ENCODE results near the gene PHC3.

PHC3 gene

DNA sequence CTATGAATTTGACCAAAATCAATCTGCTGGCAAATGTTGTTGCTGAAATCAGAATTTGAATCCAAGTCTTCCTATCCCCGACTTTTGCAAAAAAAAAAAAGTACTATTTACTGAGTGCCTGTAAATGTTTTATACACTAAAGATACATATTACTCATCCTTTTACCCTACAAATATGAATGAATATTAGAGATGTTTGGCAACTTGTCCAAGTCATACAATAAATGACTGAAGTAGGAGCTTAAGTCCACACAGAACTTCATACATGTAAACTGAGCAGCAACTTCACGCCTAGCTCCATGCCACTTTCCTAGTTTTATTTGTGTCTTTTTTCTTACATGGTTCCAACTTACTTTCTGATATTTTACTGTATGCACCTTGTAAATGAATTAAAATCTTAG is 39.2 kb downstream of the PHC3 start:
- no peak overlapping the region for H3K4me3 ChIP-seq (replicated peaks; ENCODE audit: insufficient read depth, low read length)
- H3K27ac ChIP-seq (replicated peaks) = no peak overlapping the region
- no peak for DNase-seq (ENCODE audit: low read depth in 1 of 2, low spot score in 1 of 2)
- TF ChIP-seq POLR2AphosphoS5 (IDR thresholded peaks at IDR 0.05; ENCODE audit: low read depth) = no peak
- H3K27me3 ChIP-seq (ENCODE audit: insufficient read depth, poor library complexity, severe bottlenecking) = no peaks in the 10 kb centered on the region

DNA sequence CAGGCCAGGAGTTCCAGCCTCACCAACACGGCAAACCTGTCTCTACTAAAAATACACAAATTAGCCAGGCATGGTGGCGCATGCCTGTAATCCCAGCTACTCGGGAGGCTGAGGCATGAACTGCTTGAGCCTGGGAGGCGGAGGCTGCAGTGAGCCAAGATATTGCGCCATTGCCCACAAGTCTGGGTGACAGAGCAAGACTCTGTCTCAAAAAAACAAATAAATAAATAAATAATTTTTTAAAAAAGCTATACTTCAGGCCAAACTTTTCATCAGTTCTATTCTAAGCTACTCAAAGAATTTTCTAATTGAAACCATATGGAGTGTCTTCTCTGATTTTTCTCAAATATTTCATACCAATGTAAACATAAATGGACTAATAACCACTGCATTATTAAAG is 43.5 kb downstream of the PHC3 start:
- Histone ChIP-seq H3K4me3 (replicated peaks; ENCODE audit: insufficient read depth, low read length) (no peak overlapping the region), H3K27ac (replicated peaks) (no peak overlapping the region), H3K27me3 (ENCODE audit: insufficient read depth, poor library complexity, severe bottlenecking) (no peaks in the 10 kb centered on the region)
- peak in 1 of 2 experiments; percentile 9 for DNase-seq (ENCODE audit: low read depth in 1 of 2, low spot score in 1 of 2)
- TF ChIP-seq POLR2AphosphoS5 (IDR thresholded peaks at IDR 0.05; ENCODE audit: low read depth) = no peak
- TF ChIP-seq, protein P1, sequence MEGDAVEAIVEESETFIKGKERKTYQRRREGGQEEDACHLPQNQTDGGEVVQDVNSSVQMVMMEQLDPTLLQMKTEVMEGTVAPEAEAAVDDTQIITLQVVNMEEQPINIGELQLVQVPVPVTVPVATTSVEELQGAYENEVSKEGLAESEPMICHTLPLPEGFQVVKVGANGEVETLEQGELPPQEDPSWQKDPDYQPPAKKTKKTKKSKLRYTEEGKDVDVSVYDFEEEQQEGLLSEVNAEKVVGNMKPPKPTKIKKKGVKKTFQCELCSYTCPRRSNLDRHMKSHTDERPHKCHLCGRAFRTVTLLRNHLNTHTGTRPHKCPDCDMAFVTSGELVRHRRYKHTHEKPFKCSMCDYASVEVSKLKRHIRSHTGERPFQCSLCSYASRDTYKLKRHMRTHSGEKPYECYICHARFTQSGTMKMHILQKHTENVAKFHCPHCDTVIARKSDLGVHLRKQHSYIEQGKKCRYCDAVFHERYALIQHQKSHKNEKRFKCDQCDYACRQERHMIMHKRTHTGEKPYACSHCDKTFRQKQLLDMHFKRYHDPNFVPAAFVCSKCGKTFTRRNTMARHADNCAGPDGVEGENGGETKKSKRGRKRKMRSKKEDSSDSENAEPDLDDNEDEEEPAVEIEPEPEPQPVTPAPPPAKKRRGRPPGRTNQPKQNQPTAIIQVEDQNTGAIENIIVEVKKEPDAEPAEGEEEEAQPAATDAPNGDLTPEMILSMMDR (IDR thresholded peaks at IDR 0.05; ENCODE audit: insufficient read depth, low read length) = no peak

DNA sequence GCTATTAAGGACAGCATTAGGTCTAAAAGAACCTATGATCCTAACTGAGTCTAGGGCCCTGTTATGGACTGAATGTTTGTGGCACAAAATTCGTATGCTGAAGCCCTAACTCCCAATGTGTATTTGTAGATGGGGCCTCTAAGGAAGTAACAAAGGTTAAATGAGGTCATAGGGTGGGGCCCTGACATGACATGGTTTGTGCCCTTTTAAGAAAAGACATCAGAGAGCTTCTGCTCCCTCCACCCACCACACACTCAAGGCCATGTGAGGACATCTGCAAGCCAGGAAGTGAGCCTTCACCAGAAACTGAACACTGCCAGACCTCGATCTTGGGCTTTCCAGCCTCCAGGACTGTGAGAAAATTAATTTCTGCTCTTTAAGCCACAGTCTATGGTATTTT is 49.2 kb downstream of the PHC3 start:
- Histone ChIP-seq H3K27me3 (ENCODE audit: insufficient read depth, poor library complexity, severe bottlenecking) (no peaks in the 10 kb centered on the region), H3K27ac (replicated peaks) (no peak overlapping the region), H3K4me3 (replicated peaks; ENCODE audit: insufficient read depth, low read length) (no peak overlapping the region)
- TF ChIP-seq, protein P2, sequence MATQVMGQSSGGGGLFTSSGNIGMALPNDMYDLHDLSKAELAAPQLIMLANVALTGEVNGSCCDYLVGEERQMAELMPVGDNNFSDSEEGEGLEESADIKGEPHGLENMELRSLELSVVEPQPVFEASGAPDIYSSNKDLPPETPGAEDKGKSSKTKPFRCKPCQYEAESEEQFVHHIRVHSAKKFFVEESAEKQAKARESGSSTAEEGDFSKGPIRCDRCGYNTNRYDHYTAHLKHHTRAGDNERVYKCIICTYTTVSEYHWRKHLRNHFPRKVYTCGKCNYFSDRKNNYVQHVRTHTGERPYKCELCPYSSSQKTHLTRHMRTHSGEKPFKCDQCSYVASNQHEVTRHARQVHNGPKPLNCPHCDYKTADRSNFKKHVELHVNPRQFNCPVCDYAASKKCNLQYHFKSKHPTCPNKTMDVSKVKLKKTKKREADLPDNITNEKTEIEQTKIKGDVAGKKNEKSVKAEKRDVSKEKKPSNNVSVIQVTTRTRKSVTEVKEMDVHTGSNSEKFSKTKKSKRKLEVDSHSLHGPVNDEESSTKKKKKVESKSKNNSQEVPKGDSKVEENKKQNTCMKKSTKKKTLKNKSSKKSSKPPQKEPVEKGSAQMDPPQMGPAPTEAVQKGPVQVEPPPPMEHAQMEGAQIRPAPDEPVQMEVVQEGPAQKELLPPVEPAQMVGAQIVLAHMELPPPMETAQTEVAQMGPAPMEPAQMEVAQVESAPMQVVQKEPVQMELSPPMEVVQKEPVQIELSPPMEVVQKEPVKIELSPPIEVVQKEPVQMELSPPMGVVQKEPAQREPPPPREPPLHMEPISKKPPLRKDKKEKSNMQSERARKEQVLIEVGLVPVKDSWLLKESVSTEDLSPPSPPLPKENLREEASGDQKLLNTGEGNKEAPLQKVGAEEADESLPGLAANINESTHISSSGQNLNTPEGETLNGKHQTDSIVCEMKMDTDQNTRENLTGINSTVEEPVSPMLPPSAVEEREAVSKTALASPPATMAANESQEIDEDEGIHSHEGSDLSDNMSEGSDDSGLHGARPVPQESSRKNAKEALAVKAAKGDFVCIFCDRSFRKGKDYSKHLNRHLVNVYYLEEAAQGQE (IDR thresholded peaks at IDR 0.05; ENCODE audit: insufficient replicate concordance, low read depth) = no peak
- TF ChIP-seq, protein P1 (IDR thresholded peaks at IDR 0.05; ENCODE audit: insufficient read depth, low read length) = no peak
- no peak for TF ChIP-seq GABPA (IDR thresholded peaks at IDR 0.05; ENCODE audit: low read depth)
- no peak for TF ChIP-seq SPI1 (IDR thresholded peaks at IDR 0.05; ENCODE audit: borderline replicate concordance, low read depth)
- TF ChIP-seq POLR2AphosphoS5 (IDR thresholded peaks at IDR 0.05; ENCODE audit: low read depth) = no peak
- DNase-seq (ENCODE audit: low read depth in 1 of 2, low spot score in 1 of 2) = peak in 1 of 2 experiments; percentile 21

DNA sequence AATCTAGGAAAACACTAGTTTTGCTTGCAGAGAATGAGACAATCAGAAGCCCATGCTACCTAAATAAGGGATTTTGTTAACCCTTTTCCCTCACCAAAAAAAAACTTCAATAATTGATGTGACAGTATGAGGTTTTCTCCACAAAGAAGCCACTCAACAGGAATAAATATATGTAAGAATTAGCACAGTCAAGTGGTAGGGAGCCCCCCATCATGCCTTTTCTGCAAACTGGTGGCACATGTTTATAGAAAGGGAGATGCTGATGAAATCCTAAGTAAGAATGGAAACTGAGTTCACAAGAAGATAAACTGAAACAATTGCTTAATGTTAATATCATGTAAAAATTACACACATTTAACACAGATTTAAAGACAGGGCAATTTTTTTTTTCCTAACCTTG is 51.0 kb downstream of the PHC3 start:
- H3K27ac ChIP-seq (replicated peaks) = peak overlapping the region; percentile 40
- H3K4me3 ChIP-seq (replicated peaks; ENCODE audit: insufficient read depth, low read length) = no peak overlapping the region
- TF ChIP-seq, protein P1 (IDR thresholded peaks at IDR 0.05; ENCODE audit: insufficient read depth, low read length) = no peak
- TF ChIP-seq GABPA (IDR thresholded peaks at IDR 0.05; ENCODE audit: low read depth) (no peak), SPI1 (IDR thresholded peaks at IDR 0.05; ENCODE audit: borderline replicate concordance, low read depth) (no peak), POLR2AphosphoS5 (IDR thresholded peaks at IDR 0.05; ENCODE audit: low read depth) (no peak)
- TF ChIP-seq, protein P2 (IDR thresholded peaks at IDR 0.05; ENCODE audit: insufficient replicate concordance, low read depth) = no peak
- DNase-seq (ENCODE audit: low read depth in 1 of 2, low spot score in 1 of 2) = no peak
- no peaks in the 10 kb centered on the region for H3K27me3 ChIP-seq (ENCODE audit: insufficient read depth, poor library complexity, severe bottlenecking)

Measured in HL-60 (cell line).